PC-3 (cell line): ENCODE measurements around the gene CFAP54. TPM values are rescaled to one million over a fixed set of nuclear protein-coding genes. Genes with fewer than 3 reads are reported as not detected.
A peak's percentile ranks its signal among the peaks of the same experiment; 100 is the strongest.

Source experiments
- ATAC-seq: fragments of 200-7000 bp; cut with Tn5 transposase; 2 replicates; pipeline ENCODE4 v1.9.1; 2020; ENCODE audit warnings: mild to moderate bottlenecking, moderate library complexity
- BruUV-seq: library from RNA; stranded (reverse); fragments of 400-500 nt; replicated peaks from 2 replicates; lab custom pipeline; 2021; lab: Mats Ljungman, UMichigan
- CTCF ChIA-PET: fragments of 300-600 bp; sonication (Branson Sonifier 250); formaldehyde crosslinking; loops from one replicate; lab custom pipeline; 2022; ENCODE audit warnings: antibody characterized with exemption; lab: Charles Lee
- POLR2A ChIA-PET: fragments of 300-600 bp; sonication (Branson Sonifier 250); formaldehyde crosslinking; loops from one replicate; lab custom pipeline; 2022; ENCODE audit warnings: antibody characterized with exemption; ENCODE audit not compliant: unreplicated experiment; lab: Charles Lee
- DNase-seq: peaks from one replicate; pipeline ENCODE4 v3.0.0-alpha.2; 2015
- H2AFZ ChIP-seq: fragments of 300-600 bp; sonication (generic); 2 replicates; pipeline ENCODE4 v1.6.0; 2016; ENCODE audit warnings: antibody characterized with exemption, low read length
- H3F3A ChIP-seq: fragments of 300-600 bp; sonication (generic); one replicate; pipeline ENCODE4 v1.6.0; 2017; ENCODE audit warnings: antibody characterized with exemption, low read length, control low read depth, mild to moderate bottlenecking; ENCODE audit not compliant: unreplicated experiment
- H3K27ac ChIP-seq: fragments of 300-600 bp; sonication (generic); 2 replicates; pipeline ENCODE4 v1.5.1; 2016; ENCODE audit warnings: mild to moderate bottlenecking, low read length
- H3K27me3 ChIP-seq: fragments of 300-600 bp; sonication (generic); 2 replicates; pipeline ENCODE4 v1.6.1; 2016; ENCODE audit warnings: low read length, mixed read lengths
- H3K36me3 ChIP-seq: fragments of 300-600 bp; sonication (generic); 2 replicates; pipeline ENCODE4 v1.6.1; 2016; ENCODE audit warnings: low read depth, mixed run types, low read length, mixed read lengths
- H3K4me1 ChIP-seq: fragments of 300-600 bp; sonication (generic); 2 replicates; pipeline ENCODE4 v1.5.1; 2016; ENCODE audit warnings: low read length; ENCODE audit not compliant: insufficient read depth
- H3K4me2 ChIP-seq: fragments of 300-600 bp; sonication (generic); 2 replicates; pipeline ENCODE4 v1.6.0; 2016; ENCODE audit warnings: low read length
- H3K4me3 ChIP-seq: fragments of 300-600 bp; sonication (generic); 2 replicates; pipeline ENCODE4 v1.5.1; 2016; ENCODE audit warnings: mild to moderate bottlenecking, low read length, mixed read lengths
- H3K79me2 ChIP-seq: fragments of 300-600 bp; sonication (generic); 2 replicates; pipeline ENCODE4 v1.6.1; 2017; ENCODE audit warnings: low read length, mixed read lengths
- H3K9ac ChIP-seq: fragments of 300-600 bp; sonication (generic); 2 replicates; pipeline ENCODE4 v1.6.0; 2016; ENCODE audit warnings: mild to moderate bottlenecking, low read length
- H3K9me2 ChIP-seq: fragments of 300-600 bp; sonication (generic); replicated peaks from 2 replicates; pipeline ENCODE4 v1.6.1; 2016; ENCODE audit warnings: mixed run types, low read length, mixed read lengths
- H3K9me3 ChIP-seq: fragments of 300-600 bp; sonication (generic); 2 replicates; pipeline ENCODE4 v1.6.1; 2016; ENCODE audit warnings: low read length, mixed read lengths
- H4K20me1 ChIP-seq: fragments of 300-600 bp; sonication (generic); 2 replicates; pipeline ENCODE4 v1.6.1; 2016; ENCODE audit warnings: low read length, mixed read lengths
- CTCF ChIP-seq: fragments of 300-600 bp; sonication (generic); conservative IDR thresholded peaks from 2 replicates; pipeline ENCODE4 v1.5.1; 2017; ENCODE audit warnings: antibody characterized with exemption, low read depth, mild to moderate bottlenecking, low read length
- EZH2 ChIP-seq: fragments of 300-600 bp; sonication (generic); IDR thresholded peaks from one replicate; pipeline ENCODE4 v1.6.1; 2017; ENCODE audit warnings: antibody characterized with exemption, mild to moderate bottlenecking, low read length; ENCODE audit not compliant: unreplicated experiment
- EZH2phosphoT487 ChIP-seq: fragments of 300-600 bp; sonication (generic); IDR thresholded peaks from 2 replicates; pipeline ENCODE4 v1.6.1; 2018; ENCODE audit warnings: mild to moderate bottlenecking, antibody characterized with exemption, low read length, borderline replicate concordance
- intact Hi-C: fragments of 100-400 bp; cut with micrococcal nuclease; formaldehyde crosslinking; loops from 2 replicates; pipeline ENCODE4 v1.9.0; 2023
- total RNA-seq: library from RNA; depleted of rRNA; stranded (reverse); fragments of >200 nt; gene quantifications from 2 replicates; pipeline ENCODE4 v1.2.3, GENCODE V29; 2014

Gene CFAP54
- total RNA-seq, 1 experiment from 2014 or later: 0.77 TPM

GRCh38 chr12:96751626-96752025 is 262.2 kb downstream of the CFAP54 start:
- H4K20me1 ChIP-seq: no peaks in the 10 kb centered on the region
- ChIA-PET POLR2A (interaction anchor here (0.6 kb wide), 1 partner anchor 140 kb away, joined by 4 read pairs; no protein-coding TSS in a partner anchor), CTCF (no interaction called here)
- no peak for TF ChIP-seq CTCF
- TF ChIP-seq EZH2: no peak
- intact Hi-C loops: no loop called here
- H3K79me2 ChIP-seq: no peaks in the 10 kb centered on the region
- no peaks in the 10 kb centered on the region for H3K9me3 ChIP-seq
- H3K4me2 ChIP-seq: no peak overlapping the region
- no peaks in the 10 kb centered on the region for H3F3A ChIP-seq
- no peak for ATAC-seq
- no peaks in the 10 kb centered on the region for H3K36me3 ChIP-seq
- no peak for DNase-seq
- no peaks in the 10 kb centered on the region for H3K4me1 ChIP-seq
- no peaks in the 10 kb centered on the region for H3K27me3 ChIP-seq
- no TSS peak for BruUV-seq
- H3K4me3 ChIP-seq: no peak overlapping the region
- no peaks in the 10 kb centered on the region for H3K9me2 ChIP-seq
- H3K9ac ChIP-seq: no peak overlapping the region
- no peak overlapping the region for H2AFZ ChIP-seq
- H3K27ac ChIP-seq: no peak overlapping the region

- Histone ChIP-seq H3K9me2 (no peaks in the 10 kb centered on the region), H3K4me3 (no peak overlapping the region), H3K9ac (no peak overlapping the region), H3K79me2 (no peaks in the 10 kb centered on the region), H3K4me1 (no peaks in the 10 kb centered on the region), H4K20me1 (no peaks in the 10 kb centered on the region), H3K4me2 (no peak overlapping the region), H2AFZ (no peak overlapping the region), H3K27ac (no peak overlapping the region), H3K9me3 (no peaks in the 10 kb centered on the region), H3K36me3 (no peaks in the 10 kb centered on the region), H3K27me3 (no peaks in the 10 kb centered on the region), H3F3A (no peaks in the 10 kb centered on the region)
- CTCF ChIA-PET: no interaction called here
- POLR2A ChIA-PET: no interaction called here
- ATAC-seq (no peak), DNase-seq (no peak)
- TF ChIP-seq CTCF: no peak
- TF ChIP-seq EZH2: no peak
- TF ChIP-seq EZH2phosphoT487: no peak
- intact Hi-C loops: no loop called here
- BruUV-seq: no TSS peak
These were observed 262.8 kb downstream of the CFAP54 start for GRCh38 chr12:96752211-96752610.

GRCh38 chr12:96766232-96766631 is 276.9 kb downstream of the CFAP54 start:
- no peaks in the 10 kb centered on the region for H3K36me3 ChIP-seq
- no peak for DNase-seq
- H4K20me1 ChIP-seq: no peaks in the 10 kb centered on the region
- H2AFZ ChIP-seq: no peak overlapping the region
- H3K4me3 ChIP-seq: no peak overlapping the region
- H3K27me3 ChIP-seq: no peaks in the 10 kb centered on the region
- ChIA-PET POLR2A (no interaction called here), CTCF (no interaction called here)
- no peaks in the 10 kb centered on the region for H3K79me2 ChIP-seq
- H3K9ac ChIP-seq: no peak overlapping the region
- H3K27ac ChIP-seq: no peak overlapping the region
- no peaks in the 10 kb centered on the region for H3K9me3 ChIP-seq
- no peaks in the 10 kb centered on the region for H3K9me2 ChIP-seq
- H3K4me2 ChIP-seq: no peak overlapping the region
- intact Hi-C loops: no loop called here
- no peaks in the 10 kb centered on the region for H3F3A ChIP-seq
- H3K4me1 ChIP-seq: peaks cover 12% of the 10 kb centered on the region
- TF ChIP-seq CTCF (peak; percentile 45), EZH2phosphoT487 (no peak)
- BruUV-seq: no TSS peak
- ATAC-seq: peak; percentile 14; the same call in 1 of the 2 replicates
